ENCODE measurements around the gene TBC1D21. TPM values are rescaled to one million over a fixed set of nuclear protein-coding genes. Genes with fewer than 3 reads are reported as not detected.

The TBC1D21 gene
- total RNA-seq, 2 experiments from 2014 or later, result not detected

GRCh38 chr15:73900095-73900712, 26.8 kb downstream of the TBC1D21 start:
- no peaks in the 10 kb centered on the region for H3K9me3 Mint-ChIP-seq
- CTCF ChIA-PET, result interaction anchor here (1.1 to 1.4 kb wide), 4 partner anchors 12 to 28 kb away, joined by 3 to 7 read pairs (median 4); no protein-coding TSS in a partner anchor
- H3K4me3 Mint-ChIP-seq, result no peak overlapping the region
- no peaks in the 10 kb centered on the region for H3K36me3 Mint-ChIP-seq (ENCODE audit: low read depth)
- no peak overlapping the region for H3K27ac Mint-ChIP-seq
- peaks cover 8% of the 10 kb centered on the region for H3K27me3 Mint-ChIP-seq
- peaks cover 15% of the 10 kb centered on the region for H3K4me1 Mint-ChIP-seq
- no peak for DNase-seq
- POLR2A ChIA-PET, result no interaction called here

- Mint-ChIP-seq H3K4me1 (peaks cover 12% of the 10 kb centered on the region), H3K27ac (no peak overlapping the region), H3K36me3 (ENCODE audit: low read depth) (no peaks in the 10 kb centered on the region), H3K4me3 (no peak overlapping the region), H3K27me3 (peaks cover 2% of the 10 kb centered on the region), H3K9me3 (no peaks in the 10 kb centered on the region)
- CTCF ChIA-PET, result interaction anchor here (1.1 to 1.4 kb wide), 3 partner anchors 10 to 30 kb away, joined by 3 to 7 read pairs (median 6); no protein-coding TSS in a partner anchor
- POLR2A ChIA-PET, result interaction anchor here (0.6 kb wide), 1 partner anchor 63 kb away, joined by 3 read pairs; no protein-coding TSS in a partner anchor
- DNase-seq, result no peak
Measured at GRCh38 chr15:73901126-73901810, 27.9 kb downstream of the TBC1D21 start.

- Mint-ChIP-seq H3K4me1 (peaks cover 17% of the 10 kb centered on the region), H3K4me3 (no peak overlapping the region), H3K27me3 (peaks cover 1% of the 10 kb centered on the region), H3K36me3 (ENCODE audit: low read depth) (no peaks in the 10 kb centered on the region), H3K27ac (no peak overlapping the region), H3K9me3 (no peaks in the 10 kb centered on the region)
- ChIA-PET POLR2A (interaction anchor here (0.6 to 0.9 kb wide), 2 partner anchors 64 to 98 kb away, joined by 3 read pairs; no protein-coding TSS in a partner anchor), CTCF (interaction anchor here (0.8 to 2.8 kb wide), 4 partner anchors 9 to 28 kb away, joined by 4 to 9 read pairs (median 4); no protein-coding TSS in a partner anchor)
- DNase-seq, result no peak
Measured at GRCh38 chr15:73902121-73903020, 29.0 kb downstream of the TBC1D21 start.

- no peaks in the 10 kb centered on the region for H3K36me3 Mint-ChIP-seq (ENCODE audit: low read depth)
- no peak overlapping the region for H3K27ac Mint-ChIP-seq
- peaks cover 24% of the 10 kb centered on the region for H3K4me1 Mint-ChIP-seq
- no peak overlapping the region for H3K4me3 Mint-ChIP-seq
- peaks cover 1% of the 10 kb centered on the region for H3K27me3 Mint-ChIP-seq
- no peaks in the 10 kb centered on the region for H3K9me3 Mint-ChIP-seq
- POLR2A ChIA-PET, result no interaction called here
- DNase-seq, result no peak
- CTCF ChIA-PET, result interaction anchor here (0.9 to 2.8 kb wide), 3 partner anchors 23 to 32 kb away, joined by 3 to 9 read pairs (median 6); no protein-coding TSS in a partner anchor
Measured at GRCh38 chr15:73904026-73904815, 30.9 kb downstream of the TBC1D21 start.

GRCh38 chr15:73905225-73905827, 32.0 kb downstream of the TBC1D21 start:
- Mint-ChIP-seq H3K4me1 (peaks cover 29% of the 10 kb centered on the region), H3K36me3 (ENCODE audit: low read depth) (no peaks in the 10 kb centered on the region), H3K9me3 (no peaks in the 10 kb centered on the region), H3K27ac (no peak overlapping the region), H3K4me3 (no peak overlapping the region), H3K27me3 (peaks cover 1% of the 10 kb centered on the region)
- CTCF ChIA-PET, result interaction anchor here (2.8 to 8.0 kb wide), 3 partner anchors 11 to 32 kb away, joined by 9 to 109 read pairs (median 11); partner anchors contain the start of gene TBC1D21
- no peak for DNase-seq
- POLR2A ChIA-PET, result no interaction called here

GRCh38 chr15:73906346-73907034, 33.1 kb downstream of the TBC1D21 start:
- CTCF ChIA-PET, result interaction anchor here (1.1 to 8.0 kb wide), 14 partner anchors 8 to 201 kb away, joined by 3 to 109 read pairs (median 6); partner anchors contain the start of gene TBC1D21
- H3K27me3 Mint-ChIP-seq, result peaks cover 1% of the 10 kb centered on the region
- H3K4me1 Mint-ChIP-seq, result peaks cover 36% of the 10 kb centered on the region
- H3K9me3 Mint-ChIP-seq, result no peaks in the 10 kb centered on the region
- no peak overlapping the region for H3K27ac Mint-ChIP-seq
- H3K4me3 Mint-ChIP-seq, result no peak overlapping the region
- POLR2A ChIA-PET, result interaction anchor here (1.0 to 4.2 kb wide), 5 partner anchors 9 to 34 kb away, joined by 3 to 17 read pairs (median 3); partner anchors contain the start of genes LOXL1 and TBC1D21
- no peaks in the 10 kb centered on the region for H3K36me3 Mint-ChIP-seq (ENCODE audit: low read depth)
- DNase-seq, result no peak

GRCh38 chr15:73907035-73907408, 33.7 kb downstream of the TBC1D21 start:
- CTCF ChIA-PET, result interaction anchor here (0.6 to 8.0 kb wide), 15 partner anchors 9 to 1219 kb away, joined by 3 to 109 read pairs (median 6); partner anchors contain the start of gene TBC1D21
- POLR2A ChIA-PET, result interaction anchor here (1.0 to 4.2 kb wide), 5 partner anchors 9 to 34 kb away, joined by 3 to 17 read pairs (median 3); partner anchors contain the start of genes LOXL1 and TBC1D21
- H3K36me3 Mint-ChIP-seq (ENCODE audit: low read depth), result no peaks in the 10 kb centered on the region
- H3K9me3 Mint-ChIP-seq, result no peaks in the 10 kb centered on the region
- H3K27ac Mint-ChIP-seq, result peak overlapping the region; percentile 42
- peaks cover 36% of the 10 kb centered on the region for H3K4me1 Mint-ChIP-seq
- H3K4me3 Mint-ChIP-seq, result no peak overlapping the region
- DNase-seq, result no peak
- H3K27me3 Mint-ChIP-seq, result peaks cover 1% of the 10 kb centered on the region

- H3K9me3 Mint-ChIP-seq, result no peaks in the 10 kb centered on the region
- peaks cover 46% of the 10 kb centered on the region for H3K4me1 Mint-ChIP-seq
- H3K27ac Mint-ChIP-seq, result no peak overlapping the region
- H3K27me3 Mint-ChIP-seq, result no peaks in the 10 kb centered on the region
- peak; percentile 83 for DNase-seq
- ChIA-PET POLR2A (interaction anchor here (1.2 to 4.2 kb wide), 4 partner anchors 12 to 35 kb away, joined by 3 to 17 read pairs (median 4); partner anchors contain the start of genes LOXL1 and TBC1D21), CTCF (interaction anchor here (0.7 to 8.0 kb wide), 14 partner anchors 9 to 203 kb away, joined by 3 to 109 read pairs (median 6); partner anchors contain the start of gene TBC1D21)
- H3K4me3 Mint-ChIP-seq, result no peak overlapping the region
- peaks cover 4% of the 10 kb centered on the region for H3K36me3 Mint-ChIP-seq (ENCODE audit: low read depth)
Measured at GRCh38 chr15:73908030-73908821, 34.9 kb downstream of the TBC1D21 start.

GRCh38 chr15:73908822-73909122, 35.4 kb downstream of the TBC1D21 start:
- Mint-ChIP-seq H3K27ac (no peak overlapping the region), H3K9me3 (no peaks in the 10 kb centered on the region), H3K4me3 (no peak overlapping the region), H3K27me3 (no peaks in the 10 kb centered on the region), H3K4me1 (peaks cover 51% of the 10 kb centered on the region), H3K36me3 (ENCODE audit: low read depth) (peaks cover 4% of the 10 kb centered on the region)
- POLR2A ChIA-PET, result interaction anchor here (1.2 to 4.2 kb wide), 3 partner anchors 11 to 18 kb away, joined by 3 to 17 read pairs (median 4); partner anchors contain the start of gene LOXL1
- no peak for DNase-seq
- CTCF ChIA-PET, result interaction anchor here (0.9 to 8.0 kb wide), 7 partner anchors 9 to 41 kb away, joined by 3 to 109 read pairs (median 5); partner anchors contain the start of gene TBC1D21

GRCh38 chr15:73909651-73910050, 36.3 kb downstream of the TBC1D21 start:
- POLR2A ChIA-PET, result interaction anchor here (1.2 to 4.2 kb wide), 3 partner anchors 10 to 17 kb away, joined by 3 to 17 read pairs (median 4); partner anchors contain the start of gene LOXL1
- H3K4me3 Mint-ChIP-seq, result no peak overlapping the region

More at GRCh38 chr15:73909651-73910050, 36.3 kb downstream of the TBC1D21 start:
- Mint-ChIP-seq H3K27ac (no peak overlapping the region), H3K9me3 (no peaks in the 10 kb centered on the region), H3K4me1 (peaks cover 60% of the 10 kb centered on the region), H3K27me3 (no peaks in the 10 kb centered on the region), H3K36me3 (ENCODE audit: low read depth) (peaks cover 4% of the 10 kb centered on the region)
- DNase-seq, result no peak
- CTCF ChIA-PET, result interaction anchor here (1.6 to 8.0 kb wide), 4 partner anchors 11 to 36 kb away, joined by 4 to 109 read pairs (median 20); partner anchors contain the start of gene TBC1D21

All from activated CD4-positive, alpha-beta memory T cell treated with anti-CD3 and anti-CD28 coated beads, Interleukin-2, amount 10 ng/mL, durations not matched to agents 7 days and 5 days (primary cell).